ENCODE measurements around the gene ZFHX3.

- TF ChIP-seq ZBTB8A (IDR thresholded peaks at IDR 0.05; ENCODE audit: partially characterized antibody) (no peak), EZH2 (IDR thresholded peaks at IDR 0.05; ENCODE audit: borderline replicate concordance, low read depth, low read length) (no peak), CTCF (IDR thresholded peaks at IDR 0.05 in 2 of 3, conservative IDR thresholded peaks at IDR 0.05 in 1 of 3; ENCODE audit: insufficient read depth in 2 of 3, low read depth in 1 of 3, low read length in 3 of 3) (no peak), DEAF1 (CRISPR knock-in tag; IDR thresholded peaks at IDR 0.05) (no peak), SETDB1 (IDR thresholded peaks at IDR 0.05; ENCODE audit: low read length) (no peak)
These were observed 3.3 kb upstream of the ZFHX3 start for GRCh38 chr16:73051226-73051625.

All from K562 (cell line).